Measurements from ENCODE around the gene STXBP6.
"Not testable (repeated sequence)": the region's sequence is repeated elsewhere in the genome, so short reads cannot be mapped to it uniquely, and the experiment has no call there.

STXBP6 gene

DNA sequence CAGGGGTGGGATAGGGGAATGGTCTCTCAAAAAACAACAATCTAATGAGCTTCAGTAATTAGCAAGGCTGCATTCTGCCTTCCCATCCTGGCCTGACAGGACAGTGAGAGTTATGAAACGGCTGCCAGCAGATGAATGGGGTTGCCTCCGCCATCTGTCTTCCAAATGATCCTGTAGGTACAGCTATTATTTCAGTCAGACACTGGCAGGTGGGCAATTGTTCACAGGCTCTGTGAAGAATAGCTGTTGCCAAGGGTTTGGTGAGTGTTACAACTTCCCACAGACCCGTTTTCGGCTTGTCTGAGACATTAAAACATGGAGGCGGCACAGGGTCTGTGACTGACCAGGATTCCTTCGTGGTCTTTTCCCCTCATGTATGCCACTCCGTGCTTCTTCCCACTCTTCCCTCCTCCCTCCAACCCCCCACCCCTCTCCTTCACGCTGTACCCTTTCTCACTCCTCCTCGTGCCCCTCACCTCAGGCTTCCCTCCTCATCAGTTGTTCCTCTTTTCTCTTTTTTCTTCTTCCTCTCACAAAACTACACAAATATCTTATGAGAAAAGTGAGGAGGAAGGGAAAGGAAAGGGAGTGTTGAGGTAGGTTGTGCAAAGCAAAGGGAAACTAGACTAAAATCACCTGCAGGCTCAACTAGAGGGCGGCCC lies 255.2 kb downstream of the STXBP6 start:
- no peak for DNase-seq

DNA sequence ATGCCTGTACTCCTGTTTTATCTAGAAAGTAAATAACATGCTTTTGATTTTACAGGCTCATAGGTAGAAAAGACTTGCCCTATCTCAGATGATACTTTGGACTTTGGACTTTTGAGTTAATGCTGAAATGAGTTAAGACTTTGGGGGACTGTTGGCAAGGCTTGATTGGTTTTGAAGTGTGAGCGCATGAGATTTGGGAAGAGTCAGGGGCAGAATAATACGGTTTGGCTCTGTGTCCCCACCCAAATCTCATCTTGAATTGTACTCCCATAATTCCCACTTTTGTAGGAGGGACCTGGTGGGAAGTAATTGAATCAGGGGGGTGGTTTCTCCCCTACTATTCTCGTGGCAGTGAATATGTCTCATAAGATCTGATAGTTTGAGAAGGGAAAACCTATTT lies 259.8 kb downstream of the STXBP6 start:
- DNase-seq, result no peak

DNA sequence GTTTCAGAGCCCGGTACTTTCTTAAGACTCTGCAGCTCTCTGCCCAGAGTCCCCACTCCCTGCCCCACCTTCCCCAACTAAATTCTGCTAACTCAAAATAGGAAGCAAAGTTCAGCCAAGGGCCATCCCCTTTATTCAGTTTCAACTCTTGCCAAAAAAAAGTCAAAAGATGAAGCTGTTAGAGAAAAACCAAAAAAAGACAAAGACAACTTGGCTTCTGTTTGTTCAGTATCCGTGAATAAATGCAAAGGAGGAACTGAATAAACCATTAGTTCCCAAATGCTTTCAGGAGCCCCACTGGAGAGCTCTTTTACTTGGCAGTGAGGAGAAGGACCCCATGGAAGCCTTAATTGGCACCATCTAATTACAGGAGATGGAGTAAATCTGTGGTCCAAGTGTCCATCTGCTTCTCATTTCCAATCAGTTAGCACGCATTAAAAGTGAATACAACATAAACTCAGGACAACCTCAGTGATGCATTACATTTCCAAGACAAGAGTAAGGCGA lies 260.5 kb downstream of the STXBP6 start:
- no peak for DNase-seq

DNA sequence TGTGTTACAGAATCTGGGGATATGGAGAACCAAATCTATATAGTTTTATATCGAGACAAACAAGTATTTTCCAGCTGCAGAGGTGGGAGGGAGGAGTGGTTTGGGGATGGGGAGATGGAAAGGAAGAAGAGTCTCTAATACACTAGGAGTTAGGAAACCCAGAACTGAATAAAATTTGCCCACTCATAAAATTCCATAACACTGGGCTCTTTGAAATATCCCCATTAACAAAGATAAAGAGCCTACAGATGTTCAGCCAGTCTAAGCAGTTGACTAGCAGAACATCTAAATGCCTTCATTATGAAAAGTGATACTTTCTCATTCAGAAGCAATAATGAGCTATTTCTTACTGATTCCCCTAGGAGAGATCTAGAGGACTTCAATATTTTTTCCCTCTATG lies 264.2 kb downstream of the STXBP6 start:
- DNase-seq, result no peak

DNA sequence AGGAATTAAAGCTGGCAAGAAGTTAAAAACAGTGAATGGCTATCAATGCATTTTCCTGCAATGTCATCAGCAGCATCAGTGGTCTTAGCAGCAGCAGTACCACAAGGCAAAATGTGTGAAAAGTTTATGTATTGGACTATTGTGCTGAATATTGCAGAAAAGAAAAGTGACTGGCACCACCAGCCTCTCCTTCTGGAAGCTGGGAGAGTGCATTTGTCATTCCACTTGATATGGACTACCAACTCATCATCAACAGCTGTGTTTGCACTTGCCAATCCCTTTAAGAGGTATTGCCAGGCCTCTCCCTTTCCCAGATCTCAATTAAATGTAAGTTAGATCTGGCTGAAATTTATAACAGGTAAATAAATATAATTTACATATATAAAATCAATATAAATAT lies 265.0 kb downstream of the STXBP6 start:
- no peak for DNase-seq

DNA sequence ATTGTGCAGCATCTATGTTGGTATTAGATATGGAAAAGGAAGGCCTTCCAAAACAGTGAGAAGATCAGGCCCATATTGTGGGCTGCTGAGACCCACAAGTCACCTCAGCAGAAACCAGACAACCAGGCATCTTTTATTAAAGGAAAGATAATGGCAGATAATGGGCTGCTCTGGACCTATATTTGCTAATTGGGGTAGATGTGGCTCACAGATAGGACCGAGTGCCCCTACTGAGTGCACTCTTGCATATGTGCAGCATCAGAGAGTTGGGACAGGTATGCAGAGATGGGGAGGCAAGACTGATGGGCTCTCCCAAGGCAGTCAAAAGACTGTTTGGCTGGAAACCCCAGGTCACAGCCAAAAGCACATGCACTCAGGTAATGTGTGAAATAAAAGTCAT lies 266.2 kb downstream of the STXBP6 start:
- DNase-seq, result no peak

DNA sequence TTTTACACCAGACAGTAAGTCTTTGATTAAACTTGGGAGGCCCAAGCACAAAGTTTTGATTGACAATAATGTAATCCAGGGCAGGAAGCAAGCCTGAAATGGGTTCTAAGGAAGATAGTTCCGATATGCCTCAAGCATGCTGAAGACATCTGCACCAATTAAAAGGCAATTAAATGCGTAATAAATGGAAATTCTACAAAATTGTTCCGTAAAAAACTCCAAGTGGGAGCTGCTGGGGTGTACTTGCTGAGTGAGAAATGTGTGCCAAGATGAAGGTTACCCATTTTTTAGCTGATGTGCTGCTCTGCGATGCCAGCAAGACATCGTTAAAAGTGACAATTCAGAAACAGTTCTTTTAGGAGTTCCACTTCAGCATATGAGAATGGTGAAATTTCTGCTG lies 269.7 kb downstream of the STXBP6 start:
- no peak for DNase-seq

DNA sequence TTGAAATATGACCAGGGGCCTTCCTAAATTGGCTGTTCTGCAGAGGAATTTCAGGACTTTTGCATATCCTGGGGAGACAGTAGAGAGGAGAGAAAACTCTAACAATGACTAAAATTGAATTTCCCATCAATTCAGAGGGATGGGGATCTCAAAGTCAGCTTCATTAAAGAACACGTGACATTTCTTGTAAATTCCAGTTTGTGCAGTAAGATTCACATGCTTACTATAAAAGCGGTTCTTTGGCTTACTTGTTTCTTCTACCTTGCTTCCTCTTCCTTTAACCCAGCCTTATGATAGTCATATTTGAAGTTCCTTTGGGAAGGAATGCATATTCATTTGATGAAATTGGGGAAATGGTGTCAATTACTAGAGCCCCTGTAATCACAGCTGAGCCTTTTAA lies 272.3 kb downstream of the STXBP6 start:
- DNase-seq, result no peak

DNA sequence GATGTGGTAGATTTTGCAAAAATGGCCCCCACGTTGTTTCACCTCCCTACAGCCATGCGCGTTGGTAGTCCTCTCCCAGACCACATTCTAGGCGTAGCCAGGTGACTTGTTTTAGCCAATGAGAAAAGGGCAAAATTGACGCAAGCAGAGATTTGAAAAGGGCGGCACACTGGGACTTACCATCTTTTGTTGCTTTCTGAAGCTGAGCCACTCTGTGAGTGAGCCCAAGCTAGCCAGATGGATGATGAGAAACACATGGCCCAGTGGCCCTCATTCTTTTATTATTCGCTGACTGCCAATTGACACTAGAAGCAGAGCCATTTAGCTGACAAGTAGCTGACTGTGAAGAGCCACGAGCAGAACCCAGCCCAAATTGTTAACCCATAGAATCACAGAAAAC lies 274.0 kb downstream of the STXBP6 start:
- no peak for DNase-seq

DNA sequence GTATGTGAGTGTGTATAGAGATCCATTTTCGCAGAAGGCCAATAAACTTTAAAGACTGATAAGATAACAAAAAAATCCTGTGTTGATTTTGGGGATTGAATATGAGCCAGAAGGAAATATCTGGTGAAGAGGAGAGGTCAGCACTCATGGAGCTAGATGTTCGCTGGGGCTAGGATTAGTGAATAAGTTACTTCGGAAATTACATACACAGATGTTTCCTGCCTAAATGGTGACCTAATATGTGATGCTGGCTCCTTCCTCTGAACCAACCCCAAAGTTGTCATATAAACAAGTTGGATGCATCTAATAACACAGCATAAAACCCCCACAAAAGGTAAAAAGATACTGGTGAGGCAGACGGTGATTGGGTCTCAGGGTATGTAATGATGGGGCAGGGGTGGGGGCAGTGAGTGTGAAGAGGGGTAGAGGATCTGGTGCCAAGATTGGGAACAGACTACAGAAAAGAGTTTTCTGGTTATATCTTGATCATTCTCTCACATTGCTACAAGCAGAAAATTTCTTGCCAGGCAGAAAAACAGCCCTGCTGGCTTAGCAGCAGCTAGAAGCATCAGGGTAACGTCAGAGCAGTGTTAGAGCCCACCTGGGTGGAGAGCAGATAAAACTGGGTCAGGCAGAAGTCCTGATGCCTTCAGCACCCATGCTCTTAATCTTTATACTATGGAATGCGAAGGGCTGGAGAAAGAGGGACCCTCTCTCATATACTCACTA lies 275.6 kb downstream of the STXBP6 start:
- DNase-seq, result no peak

DNA sequence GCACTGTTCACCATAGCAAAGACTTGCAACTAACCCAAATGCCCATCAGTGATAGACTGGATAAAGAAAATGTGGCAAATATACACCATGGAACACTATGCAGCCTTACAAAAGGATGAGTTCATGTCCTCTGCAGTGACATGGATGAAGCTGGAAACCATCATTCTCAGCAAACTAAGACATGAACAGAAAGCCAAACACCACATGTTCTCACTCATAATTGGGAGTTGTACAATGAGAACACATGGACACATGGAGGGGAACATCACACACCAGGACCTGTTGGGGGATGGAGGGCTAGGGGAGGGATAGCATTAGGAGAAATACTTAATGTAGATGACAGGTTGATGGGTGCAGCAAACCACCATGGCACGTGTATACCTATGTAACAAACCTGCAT lies 276.4 kb downstream of the STXBP6 start:
- not testable (repeated sequence) for DNase-seq

DNA sequence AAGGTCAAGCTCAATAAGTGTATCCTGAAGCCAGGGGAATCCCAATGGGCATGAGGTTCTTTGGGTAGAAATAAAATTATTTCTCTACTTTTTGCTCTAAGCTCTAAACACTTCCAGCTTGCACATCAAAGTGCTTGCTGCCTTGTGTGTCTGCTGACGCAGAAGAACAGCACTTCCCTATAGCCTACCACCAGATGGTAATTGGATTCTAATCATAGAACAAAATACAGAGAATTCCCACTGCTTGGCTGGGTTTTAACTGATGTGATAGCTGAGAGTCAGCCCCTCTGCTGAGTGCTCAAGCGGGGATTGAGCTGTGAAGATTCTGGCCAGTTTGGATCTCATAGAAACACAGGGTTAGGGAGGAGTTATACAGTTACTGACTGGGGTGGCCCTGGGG lies 283.5 kb downstream of the STXBP6 start:
- no peak for DNase-seq

DNA sequence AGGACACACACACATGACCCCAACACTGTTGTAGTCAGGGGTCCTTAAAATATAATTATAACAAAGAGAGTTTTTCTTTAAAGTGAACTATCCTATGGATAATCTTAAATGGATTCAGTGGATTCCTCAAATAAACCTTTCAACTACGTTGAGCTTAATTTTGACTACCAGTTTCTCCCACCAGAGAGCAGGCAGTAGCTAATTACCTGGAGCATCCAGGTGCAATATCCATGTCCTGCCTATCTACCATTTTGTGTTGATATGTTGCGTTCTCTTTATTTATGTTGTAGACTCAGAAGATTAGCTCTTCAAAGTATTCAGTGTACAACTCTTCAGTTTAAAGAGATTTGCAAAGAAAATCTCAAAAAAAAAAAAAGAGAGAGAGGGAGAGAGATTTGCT lies 288.8 kb downstream of the STXBP6 start:
- no peak for DNase-seq

Measured in fibroblast of skin of scalp (primary cell).